ENCODE data around the gene KCTD2.
"Not testable (repeated sequence)": the region's sequence is repeated elsewhere in the genome, so short reads cannot be mapped to it uniquely, and the experiment has no call there.

KCTD2 gene

DNA sequence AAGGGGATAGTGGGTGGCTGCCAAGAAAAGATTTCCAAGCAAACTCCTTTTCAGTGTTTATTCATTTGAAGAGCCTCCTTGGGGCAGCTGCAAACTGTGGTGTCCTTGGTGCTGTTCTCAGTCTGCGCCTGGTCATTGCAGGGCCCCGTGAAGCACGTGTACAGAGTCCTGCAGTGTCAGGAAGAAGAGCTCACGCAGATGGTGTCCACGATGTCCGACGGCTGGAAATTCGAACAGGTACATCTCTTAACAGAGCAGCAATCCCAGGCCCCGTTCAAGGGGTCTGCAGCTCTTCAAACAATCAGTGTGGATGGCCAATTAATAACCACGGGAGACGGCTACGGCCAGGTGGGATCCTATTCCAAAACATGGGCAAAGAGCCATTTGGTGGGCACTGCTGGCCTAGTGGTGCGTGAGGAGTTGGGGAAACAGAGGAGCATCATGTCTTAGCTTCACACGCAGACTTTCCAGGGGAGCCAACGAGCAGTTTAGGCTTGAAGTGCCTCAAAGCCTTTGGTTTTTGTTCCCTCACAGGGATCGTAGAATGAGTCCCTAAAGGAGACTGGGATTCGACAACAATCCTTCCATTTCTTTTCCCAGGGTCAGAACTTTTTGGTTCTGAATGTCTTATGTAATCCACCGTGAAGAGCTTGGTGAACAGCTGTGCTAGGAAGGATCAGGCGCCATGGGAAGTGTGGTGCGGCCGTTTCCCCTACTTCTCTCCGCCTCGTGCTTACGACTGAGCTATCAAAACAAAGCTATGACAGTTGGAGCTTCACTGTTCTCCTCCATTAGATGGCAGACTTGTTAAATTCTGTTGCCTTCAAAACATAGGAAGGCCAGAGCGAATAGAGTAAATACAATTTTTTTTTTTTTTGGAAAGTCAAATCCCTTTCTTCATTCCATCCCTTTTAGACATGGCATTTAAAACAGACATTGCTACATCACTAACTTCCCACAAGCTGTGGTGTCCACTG, 12.6 kb downstream of the KCTD2 start:
- DNase-seq: no peak

DNA sequence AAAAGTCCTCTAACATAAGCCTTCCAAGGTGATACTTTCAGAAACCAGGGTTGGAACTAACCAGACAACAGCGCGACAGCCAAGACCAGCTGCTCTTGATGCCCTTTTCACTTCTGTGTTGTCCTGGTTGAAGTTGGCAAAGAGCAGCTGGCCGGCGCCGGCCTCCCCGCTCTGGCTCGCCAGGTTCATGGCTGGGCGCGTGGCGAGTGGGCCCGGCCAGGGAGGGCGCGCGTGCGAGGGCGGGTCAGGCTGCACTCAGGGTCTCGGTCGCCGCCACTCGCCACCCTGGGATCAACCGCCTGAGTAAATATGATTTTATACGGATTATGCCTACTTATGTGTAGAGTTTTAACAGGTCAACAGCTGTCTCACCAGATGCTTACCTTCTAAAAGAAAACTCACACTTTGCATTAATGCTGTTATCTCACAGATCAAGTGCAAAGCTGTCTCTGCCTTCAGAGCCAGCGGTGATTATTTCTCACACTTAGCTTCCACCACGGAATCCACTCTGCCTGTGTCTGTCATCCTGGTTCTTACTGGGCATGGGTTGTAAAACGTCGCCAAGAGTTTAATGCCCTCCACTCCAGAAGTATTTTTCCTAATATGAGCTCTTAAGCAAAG, 13.5 kb downstream of the KCTD2 start:
- DNase-seq: no peak

DNA sequence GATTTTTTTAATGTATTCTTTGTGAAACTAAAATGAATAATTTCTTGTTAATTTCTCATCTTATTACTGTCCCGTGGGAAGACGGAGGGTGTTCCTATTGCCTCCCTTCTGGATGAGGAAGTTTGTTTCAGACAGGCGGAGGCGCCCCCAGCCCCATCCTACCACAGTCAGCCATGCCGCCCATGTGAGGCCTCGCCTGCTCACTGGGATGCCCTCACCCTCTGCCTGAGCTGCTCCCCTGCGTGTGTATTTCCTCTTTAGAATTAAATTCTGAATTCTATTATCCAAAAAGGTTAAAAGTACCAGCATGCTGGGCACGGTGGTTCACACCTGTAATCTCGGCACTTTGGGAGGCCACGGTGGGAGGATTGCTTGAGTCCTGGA, 14.0 kb downstream of the KCTD2 start:
- no peak for DNase-seq

DNA sequence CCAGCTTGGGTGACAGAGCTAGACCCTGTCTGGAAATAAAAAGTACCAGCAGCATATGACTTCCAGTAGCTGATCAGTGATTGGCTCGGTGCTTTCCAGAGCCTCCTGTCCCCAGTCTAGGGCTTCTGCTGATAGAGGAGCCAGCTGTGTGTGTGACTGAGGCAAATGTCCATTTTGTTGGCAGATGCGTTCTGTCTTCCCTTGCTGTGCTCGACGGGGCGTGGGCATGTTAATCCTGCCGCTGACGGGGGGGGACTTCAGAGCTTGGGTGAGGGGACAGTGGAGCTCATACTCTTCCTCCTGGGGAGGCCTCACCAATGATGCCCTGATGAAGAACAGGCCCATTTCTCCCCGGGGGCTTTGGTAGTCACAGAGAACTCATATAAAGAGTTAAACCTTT, 14.6 kb downstream of the KCTD2 start:
- DNase-seq: no peak

DNA sequence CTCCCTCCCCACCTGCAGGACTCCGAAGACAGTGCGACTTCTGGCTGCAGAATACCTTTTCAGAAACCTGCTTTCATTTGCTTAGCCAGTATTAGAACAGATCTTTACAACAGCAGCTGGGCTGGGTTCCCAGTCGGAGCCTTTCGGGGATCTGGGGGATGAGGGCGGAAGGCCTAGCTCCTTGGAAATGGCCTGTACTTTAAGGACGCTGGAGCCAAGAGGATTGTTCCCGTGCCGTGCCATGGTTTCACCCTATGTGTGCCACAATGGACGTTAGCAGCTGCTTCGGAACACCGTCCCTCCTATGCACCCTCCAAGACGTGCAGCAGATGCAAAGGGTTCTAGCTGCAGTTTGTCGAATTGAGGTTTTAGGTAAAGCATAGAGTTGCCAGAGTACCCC, 16.2 kb downstream of the KCTD2 start:
- DNase-seq: no peak

DNA sequence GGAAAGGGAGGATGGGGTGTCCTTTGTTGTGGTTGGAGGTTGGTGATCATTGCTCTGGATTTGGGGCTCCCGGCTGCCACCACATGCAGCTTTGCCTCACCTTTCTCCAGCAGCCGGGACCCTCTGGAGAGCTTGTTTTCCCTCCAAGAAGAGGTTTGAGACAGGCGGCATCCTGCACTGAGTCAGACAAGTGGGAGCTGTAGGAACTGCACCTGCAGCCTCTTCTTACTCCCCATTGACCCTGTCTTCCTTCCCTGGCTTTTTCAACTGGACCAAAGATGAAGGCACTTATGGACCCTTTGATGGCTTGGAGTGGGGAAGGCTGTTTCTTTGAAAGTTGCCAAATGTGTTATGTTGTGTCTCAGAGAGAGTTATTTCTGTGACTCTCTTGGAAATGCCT, 16.6 kb downstream of the KCTD2 start:
- no peak for DNase-seq

DNA sequence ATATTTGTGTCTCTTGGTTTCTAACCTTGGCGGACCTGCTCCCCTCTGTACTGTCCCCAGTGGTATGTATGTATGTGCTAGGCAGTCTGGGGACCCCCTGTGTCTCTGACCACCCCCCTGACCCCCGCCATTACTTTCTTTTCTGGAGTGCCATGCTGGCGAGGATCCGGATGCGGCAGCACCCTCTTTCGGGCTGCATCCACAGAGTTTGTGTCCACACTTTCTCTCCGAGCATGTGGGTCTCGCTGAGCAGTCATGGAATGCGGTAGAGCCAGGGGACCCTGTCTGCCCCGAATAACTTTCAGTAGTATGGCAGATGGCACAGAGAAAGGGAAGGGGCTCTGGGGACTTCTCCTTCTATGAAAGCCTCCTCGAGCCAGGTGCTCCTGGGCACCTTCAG, 17.0 kb downstream of the KCTD2 start:
- DNase-seq: no peak

DNA sequence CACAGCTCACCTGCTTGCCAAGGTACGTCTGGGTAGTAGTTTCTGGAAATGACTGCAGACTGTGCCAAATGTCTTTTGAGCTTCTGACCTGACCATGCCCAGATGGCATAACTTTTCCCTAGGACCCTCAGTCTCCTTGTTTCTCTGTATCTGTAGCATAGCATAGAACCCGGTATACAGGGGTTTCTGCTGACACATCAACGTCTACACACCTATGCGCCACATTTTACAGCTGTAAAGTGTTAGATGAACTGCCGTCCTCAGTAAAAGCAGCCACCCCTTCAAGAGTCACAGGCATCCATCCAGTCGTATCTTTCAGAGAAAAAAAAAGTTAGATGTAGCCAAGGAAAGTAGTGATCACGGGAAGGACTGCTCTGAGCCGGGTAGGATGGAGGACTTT, 17.4 kb downstream of the KCTD2 start:
- DNase-seq: no peak

DNA sequence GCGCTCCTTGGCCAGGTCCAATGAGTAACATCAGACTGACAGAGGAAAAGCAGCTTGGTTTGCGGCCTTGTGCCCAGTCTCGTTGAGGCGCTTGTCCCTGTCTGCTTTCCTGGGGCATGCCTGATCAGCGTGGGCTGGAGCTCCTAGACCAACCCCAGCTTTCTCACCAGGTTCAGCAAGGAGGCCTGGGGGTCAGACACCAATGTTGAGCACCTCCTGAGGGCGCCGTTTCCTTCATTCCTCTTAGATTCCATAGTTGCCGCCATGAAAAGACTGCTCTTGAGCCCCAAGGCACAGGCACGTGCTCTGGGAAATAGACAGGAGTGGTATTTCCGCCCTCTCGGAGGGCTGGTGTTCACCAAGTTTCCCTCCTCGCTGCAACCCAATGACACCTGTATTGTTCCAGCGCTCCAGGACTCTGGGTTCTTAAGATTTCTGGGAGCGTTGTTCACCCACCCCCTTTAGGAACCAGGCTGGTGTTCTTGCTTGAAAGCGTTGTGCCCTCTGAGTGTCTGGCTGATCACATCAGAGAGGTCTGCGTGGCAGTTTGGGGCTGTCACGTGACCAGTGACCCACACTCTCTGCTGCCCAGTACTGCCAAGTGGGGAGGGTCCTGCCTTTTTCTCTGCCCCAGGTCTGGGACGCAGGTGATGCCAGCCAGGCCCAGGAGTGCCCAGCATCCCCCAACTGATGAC, 18.0 kb downstream of the KCTD2 start:
- no peak for DNase-seq

DNA sequence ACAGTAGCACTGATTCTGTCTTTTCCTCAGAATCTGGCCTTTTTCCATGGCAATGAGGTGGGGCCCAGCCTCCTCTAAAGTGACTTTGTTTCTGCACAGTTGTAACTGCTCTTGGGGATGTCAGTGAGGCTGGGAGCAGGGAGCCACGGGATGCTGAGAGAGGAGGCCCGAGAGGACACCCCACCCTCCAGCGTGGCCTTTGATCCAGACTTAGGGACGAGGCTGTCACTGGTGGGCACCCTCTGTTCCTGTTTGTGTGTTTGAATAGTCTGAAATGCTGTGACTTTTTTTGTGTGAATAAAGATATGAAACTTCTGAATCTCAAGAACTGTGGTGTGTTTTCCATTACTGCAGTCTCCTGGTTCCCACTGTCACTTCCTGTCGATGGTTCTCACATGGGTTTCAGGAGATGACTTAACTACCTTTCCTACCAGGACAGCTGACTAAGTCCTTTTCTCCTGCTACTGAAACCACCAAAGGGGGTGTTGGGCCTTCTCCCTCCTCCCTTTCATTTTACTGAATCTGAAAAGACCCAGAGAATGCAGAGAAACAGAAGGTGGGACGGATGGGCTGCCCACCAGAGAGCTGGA, 18.6 kb downstream of the KCTD2 start:
- DNase-seq: no peak

DNA sequence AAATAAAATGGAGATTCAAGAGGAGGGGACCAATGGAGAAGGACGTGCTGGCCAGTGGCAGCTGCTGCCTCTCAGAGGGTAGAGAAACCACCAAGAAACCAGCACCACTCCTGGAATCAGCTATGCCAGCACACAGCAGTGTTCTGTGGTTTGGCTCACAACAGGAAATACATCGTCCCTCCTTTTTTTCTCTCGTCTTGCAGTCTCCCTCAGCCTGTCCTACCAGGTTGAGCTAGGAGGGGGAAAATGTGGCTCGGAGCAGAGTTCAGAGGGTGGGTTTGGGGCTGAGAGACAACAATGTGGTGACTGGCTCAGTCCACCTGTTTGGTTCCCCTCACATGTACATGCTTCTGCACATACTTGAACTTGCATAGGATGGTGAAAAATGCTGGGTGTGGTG, 20.8 kb downstream of the KCTD2 start:
- DNase-seq: no peak

DNA sequence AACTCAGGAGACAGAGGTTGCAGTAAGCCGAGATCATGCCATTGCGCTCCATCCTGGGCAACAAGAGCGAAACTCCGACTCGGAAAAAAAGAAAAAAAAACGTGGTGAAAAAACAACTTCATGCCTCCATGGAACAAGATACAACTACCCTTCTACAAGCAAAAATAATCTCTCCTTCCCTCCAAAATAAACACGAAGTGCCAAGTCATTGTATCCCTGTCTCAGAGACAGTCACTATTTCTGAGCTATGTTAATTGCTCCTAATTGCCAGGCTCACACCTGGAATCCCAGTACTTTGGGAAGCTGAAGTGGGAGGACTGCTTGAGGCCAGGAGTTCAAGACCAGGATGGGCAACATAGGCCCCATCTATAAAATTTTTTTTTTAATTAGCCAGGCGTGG, 21.7 kb downstream of the KCTD2 start:
- DNase-seq: no peak

DNA sequence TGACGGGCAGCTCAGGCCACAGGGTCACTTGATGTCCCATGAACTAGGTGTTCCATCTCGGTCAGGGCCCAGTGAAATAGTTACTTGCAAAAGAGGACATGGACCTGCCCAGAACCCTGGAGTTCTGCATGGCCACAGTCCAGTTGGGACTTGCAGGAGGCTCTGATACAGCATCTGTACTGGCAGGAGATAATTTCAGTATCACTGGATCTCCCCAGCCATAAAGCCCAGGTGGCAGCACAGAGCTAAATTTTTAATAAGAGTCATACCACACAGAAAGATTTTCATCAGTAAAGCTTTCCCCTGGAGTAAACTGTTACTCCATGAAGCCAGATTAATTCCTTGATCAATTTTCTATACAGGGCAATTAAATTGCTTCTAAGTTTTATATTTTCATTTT, 22.8 kb downstream of the KCTD2 start:
- DNase-seq: peak; percentile 20

DNA sequence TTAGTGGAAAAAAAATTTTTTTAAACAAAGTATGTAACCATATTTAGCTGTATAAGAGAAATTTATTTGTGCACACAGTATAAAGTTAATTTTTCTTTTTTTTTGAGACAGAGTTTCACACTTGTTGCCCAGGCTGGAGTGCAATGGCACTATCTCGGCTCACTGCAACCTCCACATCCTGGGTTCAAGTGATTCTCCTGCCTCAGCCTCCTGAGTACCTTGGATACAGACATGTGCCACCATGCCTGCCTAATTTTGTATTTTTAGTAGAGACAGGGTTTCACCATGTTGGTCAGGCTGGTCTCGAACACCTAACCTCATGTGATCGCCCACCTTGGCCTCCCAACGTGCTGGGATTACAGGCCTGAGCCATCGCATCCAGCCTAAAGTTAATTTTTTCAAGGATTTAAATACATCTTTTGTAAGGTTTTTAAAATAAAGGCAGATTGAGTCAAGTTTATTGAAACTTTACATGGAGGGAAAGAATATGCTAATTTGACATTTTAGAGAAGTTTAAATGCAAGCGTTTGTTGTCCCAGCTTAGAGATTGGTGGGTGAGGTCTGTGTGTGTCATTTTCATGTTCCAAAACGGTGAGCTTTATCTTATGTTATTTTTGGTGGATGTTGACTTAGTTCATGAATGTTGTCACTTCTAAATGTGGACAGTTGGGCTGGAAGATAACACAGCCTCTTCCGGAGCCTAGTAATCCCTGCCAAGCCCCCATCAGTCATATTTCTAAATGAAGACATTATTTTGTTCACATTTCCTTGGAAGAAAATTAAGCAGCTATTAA, 24.6 kb downstream of the KCTD2 start:
- DNase-seq: not testable (repeated sequence)

DNA sequence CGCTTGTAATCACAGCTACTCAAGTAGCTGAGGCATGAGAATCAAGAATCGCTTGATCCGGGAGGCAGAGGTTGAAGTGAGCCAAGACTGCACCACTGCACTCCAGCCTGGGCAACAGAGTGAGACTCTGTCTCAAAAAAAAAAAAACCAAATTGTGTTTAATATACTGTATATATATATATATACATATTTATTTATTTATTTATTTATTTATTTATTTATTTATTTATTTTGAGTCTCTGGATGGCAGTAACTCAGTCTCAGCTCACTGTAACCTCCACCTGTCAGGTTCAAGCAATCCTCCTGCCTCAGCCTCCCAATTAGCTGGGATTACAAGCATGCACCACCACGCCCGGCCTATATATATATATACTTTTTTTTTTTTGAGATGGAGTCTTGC, 25.9 kb downstream of the KCTD2 start:
- DNase-seq: not testable (repeated sequence)

DNA sequence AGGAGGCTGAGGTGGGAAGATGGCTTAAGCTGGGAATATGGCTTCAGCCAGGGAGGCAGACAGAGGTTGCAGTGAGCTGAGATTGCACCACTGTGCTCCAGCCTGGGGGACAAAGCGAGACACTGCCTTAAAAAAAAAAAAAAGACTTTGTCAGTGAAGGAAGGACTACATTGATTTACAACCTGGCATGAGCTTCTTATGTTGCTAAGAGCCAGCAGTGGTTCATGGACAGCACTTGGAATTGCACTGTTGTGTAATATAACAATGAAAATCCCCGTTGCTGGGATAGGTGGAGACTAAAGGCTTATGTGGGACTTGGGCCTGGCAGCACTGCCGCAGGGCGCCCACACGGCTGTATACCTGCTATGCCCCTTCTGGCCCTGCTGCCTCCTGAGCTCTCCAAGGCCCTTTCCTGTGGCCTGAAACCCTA, 26.6 kb downstream of the KCTD2 start:
- no peak for DNase-seq

DNA sequence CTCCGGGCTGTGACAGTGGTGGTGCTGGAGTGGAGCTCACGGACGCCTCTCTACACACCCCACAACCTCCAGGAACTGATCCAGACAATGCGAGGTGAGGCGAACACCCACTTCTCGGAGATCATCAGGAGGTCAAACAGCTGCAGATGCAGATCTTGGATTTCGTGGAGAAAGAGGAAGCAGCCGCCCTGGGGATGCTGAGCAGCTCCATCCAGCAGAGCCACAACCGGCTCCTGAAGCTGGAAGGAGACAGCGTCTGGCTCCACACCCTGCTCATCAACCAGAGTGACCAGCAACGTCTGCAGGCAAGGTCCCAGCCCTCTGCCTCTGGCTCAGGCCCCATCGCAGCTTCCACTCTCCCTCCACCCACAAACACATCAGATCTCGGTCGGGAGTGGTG, 27.5 kb downstream of the KCTD2 start:
- DNase-seq: no peak

DNA sequence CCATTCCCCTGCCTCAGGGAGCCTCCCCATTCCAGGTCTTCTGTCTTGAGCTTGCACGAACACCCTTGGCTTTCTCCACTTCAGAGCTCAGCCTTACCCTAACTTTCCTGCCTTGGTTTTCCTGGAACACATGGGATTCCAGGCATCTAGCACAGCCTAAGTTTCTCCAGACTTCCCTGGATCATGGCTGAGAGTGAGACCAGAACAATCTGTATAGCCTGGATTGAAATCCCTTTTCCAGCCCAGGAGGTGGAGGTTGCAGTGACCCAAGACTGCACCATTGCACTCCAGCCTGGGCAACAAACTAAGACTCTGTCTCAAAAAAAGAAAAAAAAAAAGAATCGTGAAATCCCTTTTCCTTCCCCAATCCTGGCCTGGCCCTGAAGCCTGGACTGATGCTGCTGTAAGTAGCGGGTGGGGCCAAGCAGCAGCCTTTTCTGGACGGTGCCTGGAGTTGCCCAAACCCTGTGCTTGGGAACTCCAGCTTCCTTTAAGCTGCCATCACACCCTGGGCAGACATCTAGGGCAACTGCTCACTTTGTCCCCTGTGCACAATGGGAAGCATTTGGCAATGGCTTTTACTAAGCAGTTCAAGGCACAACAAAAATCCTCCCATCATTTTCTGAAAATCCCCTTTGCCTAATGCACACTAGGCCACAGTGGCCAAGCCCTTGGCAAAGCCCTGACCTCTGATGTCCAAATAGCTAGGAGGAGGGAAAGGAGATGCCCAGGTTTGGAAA, 28.7 kb downstream of the KCTD2 start:
- DNase-seq: no peak

DNA sequence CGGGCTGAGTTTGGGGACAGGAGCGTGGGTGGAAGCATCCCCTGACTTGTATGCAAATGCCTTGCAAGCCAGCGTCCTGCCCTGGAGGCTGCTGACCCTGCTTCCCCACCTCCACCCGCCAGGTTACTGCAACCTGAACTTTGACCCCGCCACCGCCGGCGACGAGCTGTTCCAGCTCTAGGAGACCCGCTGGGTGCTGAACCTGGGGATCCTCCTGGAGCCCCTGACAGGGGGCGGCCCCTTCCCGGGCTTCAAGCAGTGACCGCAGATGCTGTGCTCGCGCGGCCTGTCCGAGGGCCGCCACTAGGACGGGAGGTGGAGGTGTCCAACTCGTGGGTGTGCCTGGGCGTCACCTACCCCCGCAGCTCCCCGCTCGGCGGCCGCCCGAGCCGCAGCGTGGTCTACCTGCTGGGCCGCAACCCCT, 30.1 kb downstream of the KCTD2 start:
- DNase-seq: no peak

DNA sequence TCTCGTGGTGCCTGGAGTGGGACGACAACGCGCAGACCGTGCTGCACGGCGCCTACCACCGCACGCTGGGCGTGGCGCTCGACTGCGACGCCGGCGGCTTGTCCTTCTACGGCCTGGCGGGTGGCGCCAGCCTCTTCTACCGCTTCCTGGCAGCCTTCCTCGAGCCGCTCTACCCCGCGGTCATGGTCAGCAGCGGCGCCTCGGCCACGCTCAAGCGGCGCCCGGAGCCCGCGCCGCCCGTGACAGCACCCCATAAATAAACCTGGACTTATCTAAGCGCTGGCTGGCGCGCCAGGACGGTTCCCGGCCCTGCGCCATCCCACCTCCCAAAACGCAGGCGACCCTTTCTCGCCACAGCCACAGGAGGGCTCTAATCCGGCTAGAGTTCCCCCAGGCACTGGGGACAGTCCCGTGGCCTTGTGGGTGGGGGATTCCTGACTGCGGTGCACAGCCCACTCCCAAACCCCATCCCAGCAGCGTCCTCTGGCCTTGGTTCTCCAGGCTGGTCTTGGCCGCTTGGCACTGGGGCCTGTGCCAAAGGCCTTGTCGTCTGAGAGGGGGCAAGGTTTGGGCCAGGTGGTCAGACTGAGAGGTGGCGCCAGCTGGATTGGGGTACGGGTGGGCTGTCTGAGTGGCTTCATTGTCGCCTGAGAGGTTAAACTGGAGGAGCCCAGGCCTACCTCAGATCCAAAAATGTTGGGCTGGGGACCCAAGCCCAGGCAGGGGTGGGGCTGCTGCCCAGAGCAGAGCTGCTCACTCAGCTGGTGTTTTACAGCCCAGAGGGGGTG, 30.7 kb downstream of the KCTD2 start:
- no peak for DNase-seq
